SKM-1 (cell line): Measurements from ENCODE around the gene AGBL2.
"Not testable (repeated sequence)": the region's sequence is repeated elsewhere in the genome, so short reads cannot be mapped to it uniquely, and the experiment has no call there.

Experiments used
- DNase-seq: peaks from one replicate; lab custom pipeline; 2025; ENCODE audit not compliant: unreplicated experiment; lab: John Stamatoyannopoulos, UW

The AGBL2 gene

GRCh38 chr11:47715082-47715669, at the start of gene AGBL2:
Gene AGBL2, minus strand, starts transcription at chr11:47715369. Its CDS starts 719 bp downstream, at chr11:47714650.
- peak; percentile 51 for DNase-seq

DNA sequence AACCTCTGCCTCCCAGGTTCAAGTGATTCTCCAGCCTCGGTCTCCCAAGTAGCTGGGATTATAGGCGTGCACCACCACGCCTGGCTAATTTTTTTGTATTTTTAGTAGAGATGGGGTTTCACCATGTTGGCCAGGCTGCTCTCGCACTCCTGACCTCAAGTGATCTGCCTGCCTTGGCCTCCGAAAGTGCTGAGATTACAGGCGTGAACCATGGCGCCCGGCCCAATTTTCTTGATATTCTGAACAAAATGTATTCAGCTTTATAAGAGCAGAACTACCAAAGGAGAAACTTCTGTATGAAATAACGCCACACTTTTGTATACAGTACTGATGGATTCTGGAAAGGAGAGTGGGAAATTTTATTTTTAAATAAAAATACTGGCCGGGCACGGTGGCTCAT, 44.1 kb upstream of the AGBL2 start:
- not testable (repeated sequence) for DNase-seq

DNA sequence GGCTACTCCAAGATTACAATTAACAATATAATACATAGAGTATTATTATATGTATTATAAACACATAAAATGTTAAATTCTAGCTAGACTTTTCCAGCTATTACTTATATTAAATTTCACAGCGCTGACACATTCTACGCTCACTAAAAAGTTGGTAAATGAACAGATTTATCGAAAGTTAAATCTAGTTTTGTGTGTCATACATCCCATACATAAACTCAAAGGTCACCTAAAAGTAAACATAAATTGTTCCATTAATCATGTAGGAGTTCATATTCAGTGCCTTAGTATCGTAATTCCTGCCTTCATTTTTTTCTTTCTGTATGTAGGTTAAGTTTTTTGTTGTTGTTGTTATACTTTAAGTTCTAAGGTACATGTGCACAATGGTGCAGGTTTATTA, 41.0 kb upstream of the AGBL2 start:
- no peak for DNase-seq

DNA sequence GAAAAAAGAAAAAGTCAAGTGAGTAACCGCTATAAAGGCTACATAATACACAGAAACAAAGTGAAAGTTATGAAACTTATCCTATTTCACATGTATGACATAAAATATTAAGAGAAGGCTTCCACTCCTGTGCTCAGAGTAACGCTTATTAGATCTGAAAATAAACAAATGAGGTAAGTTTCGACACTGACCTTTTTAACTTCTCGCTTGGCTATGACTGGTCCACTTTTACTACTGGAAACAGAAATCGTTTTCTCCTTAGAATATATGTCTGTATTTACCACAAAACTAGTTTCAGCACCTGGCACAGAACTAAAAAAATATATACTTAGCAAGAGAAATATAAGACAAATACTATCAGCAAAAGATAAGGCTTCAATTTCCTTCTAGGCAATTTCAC, 35.6 kb upstream of the AGBL2 start:
- DNase-seq: no peak

DNA sequence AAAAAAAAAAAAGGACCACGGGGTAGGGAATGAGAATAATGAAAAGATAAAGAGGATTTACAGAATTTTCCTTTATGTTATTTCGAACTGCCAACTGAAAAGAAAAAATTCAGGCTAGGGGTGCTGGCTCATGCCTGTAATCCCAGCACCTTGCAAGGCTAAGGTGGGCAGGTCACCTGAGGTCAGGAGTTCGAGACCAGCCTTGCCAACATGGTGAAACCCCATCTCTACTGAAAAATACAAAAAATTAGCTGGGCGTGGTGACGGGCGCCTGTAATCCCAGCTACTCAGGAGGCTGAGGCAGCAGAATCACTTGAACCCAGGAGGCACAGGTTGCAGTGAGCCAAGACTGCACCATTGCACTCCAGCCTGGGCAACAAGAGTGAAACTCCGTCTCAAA, 27.3 kb upstream of the AGBL2 start:
- not testable (repeated sequence) for DNase-seq

DNA sequence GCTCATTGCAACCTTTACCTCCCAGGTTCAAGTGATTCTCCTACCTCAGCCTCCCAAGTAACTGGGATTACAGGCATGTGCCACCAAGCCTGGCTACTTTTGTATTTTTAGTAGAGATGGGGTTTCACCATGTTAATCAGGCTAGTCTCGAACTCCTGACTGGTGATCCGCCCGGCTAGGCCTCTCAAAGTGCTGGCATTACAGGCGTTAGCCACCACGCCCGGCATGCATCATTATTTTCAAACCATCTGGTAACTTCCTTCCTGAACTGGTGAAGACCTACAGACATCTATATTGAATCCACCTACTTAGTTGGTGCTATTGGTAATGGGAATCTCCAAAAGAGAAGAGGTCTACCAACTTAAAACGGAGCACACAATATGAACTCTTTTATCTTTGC, 22.6 kb upstream of the AGBL2 start:
- not testable (repeated sequence) for DNase-seq

DNA sequence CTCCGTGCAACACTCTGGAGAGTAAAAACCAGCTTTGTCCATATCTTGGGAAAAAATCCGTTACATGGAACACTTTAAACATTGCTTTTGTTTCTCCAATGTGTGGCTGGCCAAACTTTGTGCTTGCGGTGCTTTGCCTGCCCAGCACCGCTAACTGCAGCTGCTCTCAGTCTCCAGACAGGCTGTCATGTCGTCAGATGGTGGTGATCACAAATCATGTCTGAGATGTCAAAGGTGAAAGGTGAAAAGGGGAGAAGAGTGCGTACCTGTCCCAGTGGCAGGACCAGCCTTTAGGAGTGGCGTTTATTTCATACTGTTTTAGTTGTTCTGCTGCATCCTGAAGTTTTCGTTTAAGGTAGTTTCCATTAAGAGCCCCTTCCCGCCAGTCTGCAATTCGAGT, 17.1 kb upstream of the AGBL2 start:
- no peak for DNase-seq

- DNase-seq: no peak
Measured at GRCh38 chr11:47731475-47731874, 16.3 kb upstream of the AGBL2 start.

DNA sequence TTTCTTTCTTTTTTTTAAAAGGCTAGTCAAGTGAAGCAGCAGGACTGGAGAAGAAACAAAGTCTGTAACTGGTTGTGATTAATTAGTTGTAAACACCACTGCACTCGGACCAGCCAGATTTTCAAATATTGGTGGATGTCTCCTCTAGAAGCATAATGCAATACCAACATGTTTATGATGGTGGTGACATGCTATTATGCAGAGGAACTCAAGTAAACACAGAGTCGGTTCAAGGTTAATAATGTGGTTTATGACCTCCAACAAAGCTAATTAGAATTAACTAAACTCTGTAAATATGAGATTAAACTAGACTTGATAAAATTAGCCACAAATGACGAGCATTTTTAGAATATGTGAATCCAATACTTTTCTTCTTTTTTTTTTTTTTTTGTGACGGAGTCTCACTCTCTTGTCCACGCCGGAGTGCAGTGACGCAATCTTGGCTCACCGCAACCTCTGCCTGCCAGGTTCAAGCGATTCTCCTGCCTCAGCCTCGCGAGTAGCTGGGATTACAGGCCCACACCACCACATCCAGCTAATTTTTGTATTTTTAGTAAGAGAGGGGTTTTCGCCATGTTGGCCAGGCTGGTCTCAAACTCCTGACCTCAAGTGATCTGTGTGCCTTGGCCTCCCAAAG, 11.8 kb upstream of the AGBL2 start:
- no peak for DNase-seq

GRCh38 chr11:47726118-47726442, 10.9 kb upstream of the AGBL2 start:
- no peak for DNase-seq

- no peak for DNase-seq
Measured at GRCh38 chr11:47725442-47726117, 10.4 kb upstream of the AGBL2 start.

DNA sequence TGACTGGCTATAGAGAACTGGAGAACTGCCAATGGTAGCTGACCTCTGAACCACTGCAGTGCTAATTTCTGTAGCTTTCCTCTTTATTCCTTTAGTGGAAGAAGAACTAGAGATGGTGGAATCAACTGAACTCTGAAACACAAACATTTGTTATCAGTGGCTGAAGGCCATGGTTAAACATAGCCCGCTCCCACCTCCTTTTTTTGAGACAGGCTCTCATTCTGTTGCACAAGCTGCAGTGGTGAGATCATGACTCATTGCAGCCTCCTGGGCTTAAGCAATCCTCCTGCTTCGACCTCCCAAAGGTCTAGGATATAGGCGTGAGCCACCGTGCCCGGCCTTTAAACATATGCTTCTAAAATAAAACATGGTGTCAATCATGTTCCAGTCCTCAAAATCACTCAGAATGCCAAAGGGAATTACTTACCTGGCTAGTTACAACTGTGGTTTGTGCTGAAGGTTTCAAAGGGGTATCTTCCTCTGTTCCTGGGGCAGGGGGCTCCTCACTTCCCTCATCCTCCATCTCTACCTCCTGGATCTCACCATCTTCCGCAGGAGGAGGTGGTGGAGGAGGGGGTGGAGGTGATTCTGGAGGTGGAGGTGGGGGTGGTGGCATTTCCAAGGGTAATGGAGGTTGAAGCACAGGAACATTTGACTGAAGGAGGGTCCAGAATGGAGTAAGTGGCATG, 9.0 kb upstream of the AGBL2 start:
- DNase-seq: no peak

- no peak for DNase-seq
Measured at GRCh38 chr11:47723041-47723440, 7.9 kb upstream of the AGBL2 start.

- no peak for DNase-seq
Measured at GRCh38 chr11:47720651-47721050, 5.5 kb upstream of the AGBL2 start.

- no peak for DNase-seq
Measured at GRCh38 chr11:47716692-47717091, 1.5 kb upstream of the AGBL2 start.

GRCh38 chr11:47714554-47715081, 551 bp downstream of the AGBL2 start:
- no peak for DNase-seq

DNA sequence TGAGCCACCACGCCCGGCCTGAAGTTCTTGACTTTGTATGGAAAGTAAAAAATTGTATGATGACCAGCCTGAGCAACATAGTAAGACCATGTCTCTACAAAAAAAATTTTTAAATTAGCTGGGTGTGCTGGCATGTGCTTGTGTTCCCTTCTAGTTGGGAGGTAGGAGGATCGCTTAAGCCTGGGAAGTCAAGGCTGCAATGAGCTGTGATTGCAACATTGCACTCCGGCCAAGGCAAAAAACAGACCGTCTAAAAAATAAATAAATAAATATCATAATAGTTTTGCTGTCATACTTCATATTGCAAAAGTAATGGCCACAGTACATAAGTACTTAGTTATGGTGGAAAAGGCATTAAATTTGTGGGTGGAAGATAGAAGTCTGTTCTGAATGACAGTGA, 3.4 kb downstream of the AGBL2 start:
- no peak for DNase-seq

GRCh38 chr11:47711225-47711624, 3.9 kb downstream of the AGBL2 start:
- DNase-seq: no peak

DNA sequence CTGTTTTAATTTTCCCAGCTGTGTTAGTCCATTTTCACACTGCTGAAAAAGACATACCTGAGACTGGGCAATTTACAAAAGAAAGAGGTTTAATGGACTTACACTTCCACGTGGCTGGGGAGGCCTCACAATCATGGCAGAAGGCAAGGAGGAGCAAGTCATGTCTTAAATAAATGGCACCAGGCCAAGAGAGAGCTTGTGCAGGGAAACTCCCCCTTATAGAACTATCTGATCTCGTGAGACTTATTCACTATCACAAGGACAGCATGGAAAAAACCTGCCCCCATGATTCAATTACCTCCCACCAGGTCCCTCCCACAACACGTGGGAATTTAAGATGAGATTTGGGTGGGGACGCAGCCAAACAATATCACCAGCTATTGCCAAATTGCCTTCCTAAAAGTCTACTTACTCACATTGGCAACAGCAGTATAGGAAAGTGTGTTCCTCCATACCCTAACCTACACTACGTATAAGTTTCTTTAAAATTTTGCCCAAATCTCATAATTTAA, 7.8 kb downstream of the AGBL2 start:
- DNase-seq: not testable (repeated sequence)

- no peak for DNase-seq
Measured at GRCh38 chr11:47705721-47706120, 9.4 kb downstream of the AGBL2 start.

DNA sequence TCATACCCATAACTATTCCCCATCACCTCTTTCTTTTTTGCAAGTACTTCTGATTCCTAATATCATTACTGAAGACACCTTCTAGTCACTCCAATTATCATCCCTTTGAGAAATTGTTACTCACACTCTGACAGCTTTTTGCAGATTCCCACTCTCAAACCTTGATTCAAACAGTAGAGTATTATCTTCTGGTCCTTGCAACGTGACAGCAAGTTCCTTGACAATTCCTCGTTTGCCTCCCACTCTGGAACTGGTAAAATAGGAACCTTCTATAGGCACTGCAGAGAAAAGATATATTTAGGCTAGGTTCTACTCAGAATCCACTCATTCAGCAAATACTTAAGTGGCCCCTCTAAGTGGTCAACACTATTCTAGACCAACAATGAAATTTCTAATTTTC, 23.2 kb downstream of the AGBL2 start:
- DNase-seq: no peak

DNA sequence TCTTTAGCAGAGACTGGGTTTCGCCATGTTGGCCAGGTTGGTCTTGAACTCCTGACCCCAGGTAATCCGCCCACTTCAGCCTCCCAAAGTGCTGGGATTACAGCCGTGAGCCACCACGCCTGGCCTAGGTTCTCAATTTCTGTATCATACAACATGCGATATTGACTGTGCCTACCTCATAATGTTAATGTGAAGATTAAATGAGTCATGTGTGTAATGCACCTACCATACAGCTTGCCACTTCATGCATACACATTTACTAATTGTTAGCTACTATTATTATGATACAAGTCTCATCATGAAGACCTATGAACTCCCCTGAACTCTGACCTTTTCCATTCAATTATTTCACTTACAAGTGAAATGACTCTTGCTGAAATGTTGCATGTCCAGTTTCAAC, 25.7 kb downstream of the AGBL2 start:
- no peak for DNase-seq
